ENCODE measurements around the gene VPS35L. TPM values are rescaled to one million over a fixed set of nuclear protein-coding genes. Genes with fewer than 3 reads are reported as not detected.

VPS35L gene
- total RNA-seq, 1 experiment from 2014 or later = 14.2 TPM

DNA sequence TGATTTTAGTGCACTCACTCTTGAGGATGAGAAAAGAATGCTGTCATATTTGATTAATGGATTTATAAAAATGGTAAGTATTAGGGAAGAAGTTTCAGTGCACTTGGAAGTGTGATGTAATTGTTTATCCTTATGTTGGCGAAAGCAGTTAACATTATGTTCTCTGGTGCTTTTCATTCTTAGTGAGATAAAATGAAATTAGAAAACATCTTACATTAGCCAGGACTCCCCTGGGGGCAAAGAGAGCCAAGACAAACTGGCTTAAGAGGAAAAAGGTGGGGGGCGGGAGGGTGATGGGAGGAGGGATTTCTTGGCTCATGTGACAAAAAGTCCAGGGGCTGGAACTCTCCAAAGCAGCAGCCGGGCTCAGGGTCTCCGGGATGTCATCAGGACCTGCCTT, 89.4 kb downstream of the VPS35L start:
- intact Hi-C loops (cut with micrococcal nuclease; ENCODE audit: unreplicated experiment) = no loop called here
- Mint-ChIP-seq H3K4me1 (ENCODE audit: low read depth, unreplicated experiment) (peaks cover 10% of the 10 kb centered on the region), H3K27ac (ENCODE audit: unreplicated experiment) (no peak overlapping the region), H3K9me3 (ENCODE audit: low read depth, unreplicated experiment) (no peaks in the 10 kb centered on the region), H3K4me3 (ENCODE audit: low read depth, unreplicated experiment) (no peak overlapping the region), H3K36me3 (ENCODE audit: insufficient read depth, unreplicated experiment) (no peaks in the 10 kb centered on the region), H3K27me3 (ENCODE audit: unreplicated experiment) (no peaks in the 10 kb centered on the region)
- TF ChIP-seq, protein P1, sequence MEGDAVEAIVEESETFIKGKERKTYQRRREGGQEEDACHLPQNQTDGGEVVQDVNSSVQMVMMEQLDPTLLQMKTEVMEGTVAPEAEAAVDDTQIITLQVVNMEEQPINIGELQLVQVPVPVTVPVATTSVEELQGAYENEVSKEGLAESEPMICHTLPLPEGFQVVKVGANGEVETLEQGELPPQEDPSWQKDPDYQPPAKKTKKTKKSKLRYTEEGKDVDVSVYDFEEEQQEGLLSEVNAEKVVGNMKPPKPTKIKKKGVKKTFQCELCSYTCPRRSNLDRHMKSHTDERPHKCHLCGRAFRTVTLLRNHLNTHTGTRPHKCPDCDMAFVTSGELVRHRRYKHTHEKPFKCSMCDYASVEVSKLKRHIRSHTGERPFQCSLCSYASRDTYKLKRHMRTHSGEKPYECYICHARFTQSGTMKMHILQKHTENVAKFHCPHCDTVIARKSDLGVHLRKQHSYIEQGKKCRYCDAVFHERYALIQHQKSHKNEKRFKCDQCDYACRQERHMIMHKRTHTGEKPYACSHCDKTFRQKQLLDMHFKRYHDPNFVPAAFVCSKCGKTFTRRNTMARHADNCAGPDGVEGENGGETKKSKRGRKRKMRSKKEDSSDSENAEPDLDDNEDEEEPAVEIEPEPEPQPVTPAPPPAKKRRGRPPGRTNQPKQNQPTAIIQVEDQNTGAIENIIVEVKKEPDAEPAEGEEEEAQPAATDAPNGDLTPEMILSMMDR (IDR thresholded peaks at IDR 0.05; ENCODE audit: unreplicated experiment) = no peak
- no peak for DNase-seq
- CTCF ChIA-PET = interaction anchor here (0.7 kb wide), 2 partner anchors 174 to 532 kb away, joined by 5 read pairs; no protein-coding TSS in a partner anchor
- no TSS peak for BruUV-seq (replicated peaks)

DNA sequence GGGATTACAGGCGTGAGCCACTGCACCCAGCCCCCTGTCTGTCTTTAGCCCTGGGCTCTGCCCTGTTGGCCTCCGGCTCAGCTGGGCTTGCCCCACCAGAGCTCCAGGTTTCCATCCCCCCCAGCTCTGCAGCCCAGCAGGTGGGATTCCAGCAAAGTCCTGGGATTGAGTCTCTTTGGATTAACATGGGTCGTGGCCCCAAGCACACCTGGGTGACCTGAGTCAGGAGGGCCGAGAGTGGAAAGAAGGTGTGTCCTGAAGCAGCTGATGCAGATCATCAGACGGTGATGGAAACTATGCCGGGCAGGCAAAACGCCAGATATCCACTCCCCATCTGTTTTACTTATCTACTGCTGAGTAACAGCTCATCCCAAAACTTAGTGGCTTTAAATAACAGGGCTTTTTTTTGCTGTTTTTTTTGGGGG, 90.1 kb downstream of the VPS35L start:
- TF ChIP-seq, protein P1 (IDR thresholded peaks at IDR 0.05; ENCODE audit: unreplicated experiment) = no peak
- Mint-ChIP-seq H3K27me3 (ENCODE audit: unreplicated experiment) (no peaks in the 10 kb centered on the region), H3K27ac (ENCODE audit: unreplicated experiment) (no peak overlapping the region), H3K9me3 (ENCODE audit: low read depth, unreplicated experiment) (no peaks in the 10 kb centered on the region), H3K36me3 (ENCODE audit: insufficient read depth, unreplicated experiment) (no peaks in the 10 kb centered on the region), H3K4me3 (ENCODE audit: low read depth, unreplicated experiment) (no peak overlapping the region), H3K4me1 (ENCODE audit: low read depth, unreplicated experiment) (peaks cover 10% of the 10 kb centered on the region)
- BruUV-seq (replicated peaks) = no TSS peak
- CTCF ChIA-PET = interaction anchor here (0.7 to 1.1 kb wide), 3 partner anchors 21 to 532 kb away, joined by 3 to 5 read pairs (median 5); no protein-coding TSS in a partner anchor
- DNase-seq = no peak
- intact Hi-C loops (cut with micrococcal nuclease; ENCODE audit: unreplicated experiment) = no loop called here

DNA sequence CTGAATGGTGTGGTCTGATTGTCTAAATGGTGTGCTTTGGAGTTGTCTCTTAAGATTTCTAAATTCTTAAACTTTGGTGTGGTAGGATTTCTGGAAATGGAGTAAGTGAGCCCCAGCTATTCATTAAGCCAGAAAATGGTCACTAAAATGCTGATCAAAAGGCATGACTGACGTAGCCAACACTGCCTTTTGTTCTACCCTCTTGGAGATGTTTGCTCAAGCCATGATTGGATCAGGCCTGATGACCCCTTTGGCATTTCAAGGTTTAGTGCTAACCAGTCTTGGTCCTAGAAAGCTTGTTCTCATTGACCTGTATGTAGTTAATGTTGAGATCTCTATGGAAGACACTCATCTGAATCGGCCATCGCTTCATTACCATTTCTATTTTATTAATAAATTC, 94.5 kb downstream of the VPS35L start:
- Mint-ChIP-seq H3K27me3 (ENCODE audit: unreplicated experiment) (no peaks in the 10 kb centered on the region), H3K27ac (ENCODE audit: unreplicated experiment) (no peak overlapping the region), H3K36me3 (ENCODE audit: insufficient read depth, unreplicated experiment) (no peaks in the 10 kb centered on the region), H3K9me3 (ENCODE audit: low read depth, unreplicated experiment) (no peaks in the 10 kb centered on the region), H3K4me3 (ENCODE audit: low read depth, unreplicated experiment) (no peak overlapping the region), H3K4me1 (ENCODE audit: low read depth, unreplicated experiment) (peaks cover under 1% of the 10 kb centered on the region)
- intact Hi-C loops (cut with micrococcal nuclease; ENCODE audit: unreplicated experiment) = no loop called here
- TF ChIP-seq, protein P1 (IDR thresholded peaks at IDR 0.05; ENCODE audit: unreplicated experiment) = no peak
- CTCF ChIA-PET = no interaction called here
- no TSS peak for BruUV-seq (replicated peaks)
- DNase-seq = no peak

DNA sequence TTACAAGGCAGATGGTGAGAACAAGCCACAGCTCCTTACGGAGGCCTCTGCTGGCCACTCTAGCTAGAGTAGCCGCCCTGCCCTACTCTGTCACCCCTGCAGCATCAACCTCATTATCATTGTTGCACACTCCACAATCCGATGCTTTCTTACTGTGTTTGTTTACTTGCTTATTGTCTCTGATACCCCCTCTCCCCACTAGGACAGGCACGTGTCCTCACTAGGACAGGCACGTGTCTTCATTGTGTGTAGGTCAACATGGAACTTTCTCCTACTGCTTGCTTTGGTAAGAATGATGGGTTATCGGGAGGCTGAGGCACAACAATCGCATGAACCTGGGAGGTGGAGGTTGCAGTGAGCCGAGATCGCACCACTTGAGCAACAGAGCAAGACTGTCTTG, 98.6 kb downstream of the VPS35L start:
- DNase-seq = no peak
- no TSS peak for BruUV-seq (replicated peaks)
- Mint-ChIP-seq H3K9me3 (ENCODE audit: low read depth, unreplicated experiment) (no peaks in the 10 kb centered on the region), H3K27me3 (ENCODE audit: unreplicated experiment) (no peaks in the 10 kb centered on the region), H3K4me3 (ENCODE audit: low read depth, unreplicated experiment) (no peak overlapping the region), H3K4me1 (ENCODE audit: low read depth, unreplicated experiment) (no peaks in the 10 kb centered on the region), H3K27ac (ENCODE audit: unreplicated experiment) (no peak overlapping the region), H3K36me3 (ENCODE audit: insufficient read depth, unreplicated experiment) (no peaks in the 10 kb centered on the region)
- TF ChIP-seq, protein P1 (IDR thresholded peaks at IDR 0.05; ENCODE audit: unreplicated experiment) = no peak
- intact Hi-C loops (cut with micrococcal nuclease; ENCODE audit: unreplicated experiment) = no loop called here
- CTCF ChIA-PET = interaction anchor here (0.6 kb wide), 1 partner anchor 849 kb away, joined by 4 read pairs; no protein-coding TSS in a partner anchor

All from Calu3 (cell line).